ENCODE measurements around the gene HPCAL4. TPM values are rescaled to one million over a fixed set of nuclear protein-coding genes. Genes with fewer than 3 reads are reported as not detected.
A peak's percentile ranks its signal among the peaks of the same experiment; 100 is the strongest.

The HPCAL4 gene
- total RNA-seq, 1 experiment from 2014 or later = 0.50 TPM

DNA sequence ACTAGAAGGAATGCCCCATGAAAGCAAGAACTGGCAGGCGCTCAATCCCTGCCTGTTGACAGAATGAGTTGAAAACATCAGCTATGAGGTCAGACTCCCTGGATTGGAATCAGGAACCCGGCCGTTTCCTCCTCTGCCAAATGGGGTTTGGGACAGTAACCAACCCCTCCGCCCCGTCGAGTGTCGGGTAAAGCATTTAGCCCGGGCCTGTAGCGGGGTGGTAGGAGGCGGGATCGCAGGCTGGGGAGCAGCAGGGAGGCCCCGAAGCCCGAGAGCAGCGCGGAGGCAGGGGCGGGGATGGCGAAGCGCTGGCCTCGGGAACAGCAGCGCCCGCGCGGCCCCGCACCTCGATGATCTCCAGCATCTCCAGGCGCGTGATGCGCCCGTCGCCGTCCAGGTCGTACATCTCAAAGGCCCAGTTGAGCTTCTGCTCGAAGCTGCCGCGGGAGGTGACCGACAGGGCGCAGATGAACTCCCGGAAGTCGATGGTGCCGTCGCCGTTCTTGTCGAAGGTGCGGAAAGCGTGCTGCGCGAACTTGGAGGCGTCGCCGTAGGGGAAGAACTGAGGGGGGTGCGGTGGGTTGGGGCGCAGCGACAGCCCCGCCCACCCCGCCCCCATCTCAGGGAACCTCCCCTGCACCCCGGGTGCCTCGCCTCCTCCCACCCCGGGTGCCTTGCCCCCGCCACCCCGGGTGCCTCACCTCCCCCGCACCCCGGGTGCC is 7.5 kb downstream of the HPCAL4 start:
- no peaks in the 10 kb centered on the region; the same call in 1 of the 2 replicates for H3K36me3 Mint-ChIP-seq
- no peaks in the 10 kb centered on the region for H3K9me3 Mint-ChIP-seq
- H3K4me3 Mint-ChIP-seq = peak overlapping the region; percentile 29; the same call in 1 of the 2 replicates
- ATAC-seq = peak; percentile 81
- no peak overlapping the region for H3K27ac Mint-ChIP-seq
- DNase-seq (ENCODE audit: low spot score) = peak; percentile 50
- ChIA-PET POLR2A (interaction anchor here (1.0 kb wide), 1 partner anchor 18 kb away, joined by 3 read pairs; no protein-coding TSS in a partner anchor), CTCF (interaction anchor here (0.7 to 1.8 kb wide), 7 partner anchors 10 to 115 kb away, joined by 3 to 10 read pairs (median 4); no protein-coding TSS in a partner anchor)
- peaks cover 100% of the 10 kb centered on the region for H3K27me3 Mint-ChIP-seq (ENCODE audit: low read depth)
- no peaks in the 10 kb centered on the region; the same call in 1 of the 2 replicates for H3K4me1 Mint-ChIP-seq
- TF ChIP-seq, protein P1, sequence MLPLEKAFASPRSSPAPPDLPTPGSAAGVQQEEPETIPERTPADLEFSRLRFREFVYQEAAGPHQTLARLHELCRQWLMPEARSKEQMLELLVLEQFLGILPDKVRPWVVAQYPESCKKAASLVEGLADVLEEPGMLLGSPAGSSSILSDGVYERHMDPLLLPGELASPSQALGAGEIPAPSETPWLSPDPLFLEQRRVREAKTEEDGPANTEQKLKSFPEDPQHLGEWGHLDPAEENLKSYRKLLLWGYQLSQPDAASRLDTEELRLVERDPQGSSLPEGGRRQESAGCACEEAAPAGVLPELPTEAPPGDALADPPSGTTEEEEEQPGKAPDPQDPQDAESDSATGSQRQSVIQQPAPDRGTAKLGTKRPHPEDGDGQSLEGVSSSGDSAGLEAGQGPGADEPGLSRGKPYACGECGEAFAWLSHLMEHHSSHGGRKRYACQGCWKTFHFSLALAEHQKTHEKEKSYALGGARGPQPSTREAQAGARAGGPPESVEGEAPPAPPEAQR (CRISPR knock-in tag; IDR thresholded peaks at IDR 0.05) = no peak
- TF ChIP-seq ZNF232 (CRISPR knock-in tag; IDR thresholded peaks at IDR 0.05) (0 out of 2 replicates have a peak, but pooled peaks have one; percentile 38), FOXK1 (CRISPR knock-in tag; IDR thresholded peaks at IDR 0.05) (peak; percentile 49; the same call in 1 of the 2 replicates), RELA (CRISPR knock-in tag; IDR thresholded peaks at IDR 0.05; ENCODE audit: borderline replicate concordance) (no peak), HMGA2 (CRISPR knock-in tag; IDR thresholded peaks at IDR 0.05) (no peak), NR3C1 (CRISPR knock-in tag; conservative IDR thresholded peaks at IDR 0.05; ENCODE audit: low read depth) (no peak), CREM (CRISPR knock-in tag; IDR thresholded peaks at IDR 0.05) (no peak), TEAD1 (CRISPR knock-in tag; IDR thresholded peaks at IDR 0.05) (no peak), NR1H2 (CRISPR knock-in tag; IDR thresholded peaks at IDR 0.05) (no peak), ZNF396 (CRISPR knock-in tag; IDR thresholded peaks at IDR 0.05; ENCODE audit: borderline replicate concordance) (no peak), NFATC4 (CRISPR knock-in tag; IDR thresholded peaks at IDR 0.05) (no peak), NR2C2 (CRISPR knock-in tag; IDR thresholded peaks at IDR 0.05) (peak; percentile 21; the same call in 1 of the 2 replicates), JUN (CRISPR knock-in tag; IDR thresholded peaks at IDR 0.05) (no peak), FOXP1 (CRISPR knock-in tag; IDR thresholded peaks at IDR 0.05; ENCODE audit: borderline replicate concordance) (0 out of 2 replicates have a peak, but pooled peaks have one; percentile 45), ZBTB21 (CRISPR knock-in tag; IDR thresholded peaks at IDR 0.05; ENCODE audit: borderline replicate concordance) (no peak), NFYB (CRISPR knock-in tag; conservative IDR thresholded peaks at IDR 0.05; ENCODE audit: low read depth) (no peak), OVOL2 (CRISPR knock-in tag; IDR thresholded peaks at IDR 0.05; ENCODE audit: borderline replicate concordance) (no peak), ZNF263 (CRISPR knock-in tag; IDR thresholded peaks at IDR 0.05; ENCODE audit: low read depth) (no peak), ZNF219 (CRISPR knock-in tag; IDR thresholded peaks at IDR 0.05; ENCODE audit: borderline replicate concordance) (no peak), TCF7 (CRISPR knock-in tag; IDR thresholded peaks at IDR 0.05; ENCODE audit: low read depth) (no peak), ETV6 (CRISPR knock-in tag; IDR thresholded peaks at IDR 0.05) (no peak), MYBL2 (CRISPR knock-in tag; IDR thresholded peaks at IDR 0.05) (no peak)
- TF ChIP-seq, protein P2, sequence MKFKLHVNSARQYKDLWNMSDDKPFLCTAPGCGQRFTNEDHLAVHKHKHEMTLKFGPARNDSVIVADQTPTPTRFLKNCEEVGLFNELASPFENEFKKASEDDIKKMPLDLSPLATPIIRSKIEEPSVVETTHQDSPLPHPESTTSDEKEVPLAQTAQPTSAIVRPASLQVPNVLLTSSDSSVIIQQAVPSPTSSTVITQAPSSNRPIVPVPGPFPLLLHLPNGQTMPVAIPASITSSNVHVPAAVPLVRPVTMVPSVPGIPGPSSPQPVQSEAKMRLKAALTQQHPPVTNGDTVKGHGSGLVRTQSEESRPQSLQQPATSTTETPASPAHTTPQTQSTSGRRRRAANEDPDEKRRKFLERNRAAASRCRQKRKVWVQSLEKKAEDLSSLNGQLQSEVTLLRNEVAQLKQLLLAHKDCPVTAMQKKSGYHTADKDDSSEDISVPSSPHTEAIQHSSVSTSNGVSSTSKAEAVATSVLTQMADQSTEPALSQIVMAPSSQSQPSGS (CRISPR knock-in tag; IDR thresholded peaks at IDR 0.05; ENCODE audit: borderline replicate concordance, low read depth) = no peak
- TF ChIP-seq, protein P3, sequence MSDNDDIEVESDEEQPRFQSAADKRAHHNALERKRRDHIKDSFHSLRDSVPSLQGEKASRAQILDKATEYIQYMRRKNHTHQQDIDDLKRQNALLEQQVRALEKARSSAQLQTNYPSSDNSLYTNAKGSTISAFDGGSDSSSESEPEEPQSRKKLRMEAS (CRISPR knock-in tag; IDR thresholded peaks at IDR 0.05) = peak; percentile 57; the same call in 1 of the 2 replicates
- TF ChIP-seq, protein P4, sequence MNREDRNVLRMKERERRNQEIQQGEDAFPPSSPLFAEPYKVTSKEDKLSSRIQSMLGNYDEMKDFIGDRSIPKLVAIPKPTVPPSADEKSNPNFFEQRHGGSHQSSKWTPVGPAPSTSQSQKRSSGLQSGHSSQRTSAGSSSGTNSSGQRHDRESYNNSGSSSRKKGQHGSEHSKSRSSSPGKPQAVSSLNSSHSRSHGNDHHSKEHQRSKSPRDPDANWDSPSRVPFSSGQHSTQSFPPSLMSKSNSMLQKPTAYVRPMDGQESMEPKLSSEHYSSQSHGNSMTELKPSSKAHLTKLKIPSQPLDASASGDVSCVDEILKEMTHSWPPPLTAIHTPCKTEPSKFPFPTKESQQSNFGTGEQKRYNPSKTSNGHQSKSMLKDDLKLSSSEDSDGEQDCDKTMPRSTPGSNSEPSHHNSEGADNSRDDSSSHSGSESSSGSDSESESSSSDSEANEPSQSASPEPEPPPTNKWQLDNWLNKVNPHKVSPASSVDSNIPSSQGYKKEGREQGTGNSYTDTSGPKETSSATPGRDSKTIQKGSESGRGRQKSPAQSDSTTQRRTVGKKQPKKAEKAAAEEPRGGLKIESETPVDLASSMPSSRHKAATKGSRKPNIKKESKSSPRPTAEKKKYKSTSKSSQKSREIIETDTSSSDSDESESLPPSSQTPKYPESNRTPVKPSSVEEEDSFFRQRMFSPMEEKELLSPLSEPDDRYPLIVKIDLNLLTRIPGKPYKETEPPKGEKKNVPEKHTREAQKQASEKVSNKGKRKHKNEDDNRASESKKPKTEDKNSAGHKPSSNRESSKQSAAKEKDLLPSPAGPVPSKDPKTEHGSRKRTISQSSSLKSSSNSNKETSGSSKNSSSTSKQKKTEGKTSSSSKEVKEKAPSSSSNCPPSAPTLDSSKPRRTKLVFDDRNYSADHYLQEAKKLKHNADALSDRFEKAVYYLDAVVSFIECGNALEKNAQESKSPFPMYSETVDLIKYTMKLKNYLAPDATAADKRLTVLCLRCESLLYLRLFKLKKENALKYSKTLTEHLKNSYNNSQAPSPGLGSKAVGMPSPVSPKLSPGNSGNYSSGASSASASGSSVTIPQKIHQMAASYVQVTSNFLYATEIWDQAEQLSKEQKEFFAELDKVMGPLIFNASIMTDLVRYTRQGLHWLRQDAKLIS (CRISPR knock-in tag; IDR thresholded peaks at IDR 0.05; ENCODE audit: borderline replicate concordance) = no peak
- TF ChIP-seq, protein P5, sequence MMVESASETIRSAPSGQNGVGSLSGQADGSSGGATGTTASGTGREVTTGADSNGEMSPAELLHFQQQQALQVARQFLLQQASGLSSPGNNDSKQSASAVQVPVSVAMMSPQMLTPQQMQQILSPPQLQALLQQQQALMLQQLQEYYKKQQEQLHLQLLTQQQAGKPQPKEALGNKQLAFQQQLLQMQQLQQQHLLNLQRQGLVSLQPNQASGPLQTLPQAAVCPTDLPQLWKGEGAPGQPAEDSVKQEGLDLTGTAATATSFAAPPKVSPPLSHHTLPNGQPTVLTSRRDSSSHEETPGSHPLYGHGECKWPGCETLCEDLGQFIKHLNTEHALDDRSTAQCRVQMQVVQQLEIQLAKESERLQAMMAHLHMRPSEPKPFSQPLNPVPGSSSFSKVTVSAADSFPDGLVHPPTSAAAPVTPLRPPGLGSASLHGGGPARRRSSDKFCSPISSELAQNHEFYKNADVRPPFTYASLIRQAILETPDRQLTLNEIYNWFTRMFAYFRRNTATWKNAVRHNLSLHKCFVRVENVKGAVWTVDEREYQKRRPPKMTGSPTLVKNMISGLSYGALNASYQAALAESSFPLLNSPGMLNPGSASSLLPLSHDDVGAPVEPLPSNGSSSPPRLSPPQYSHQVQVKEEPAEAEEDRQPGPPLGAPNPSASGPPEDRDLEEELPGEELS (CRISPR knock-in tag; IDR thresholded peaks at IDR 0.05) = peak; percentile 31; the same call in 1 of the 2 replicates
- TF ChIP-seq, protein P6, sequence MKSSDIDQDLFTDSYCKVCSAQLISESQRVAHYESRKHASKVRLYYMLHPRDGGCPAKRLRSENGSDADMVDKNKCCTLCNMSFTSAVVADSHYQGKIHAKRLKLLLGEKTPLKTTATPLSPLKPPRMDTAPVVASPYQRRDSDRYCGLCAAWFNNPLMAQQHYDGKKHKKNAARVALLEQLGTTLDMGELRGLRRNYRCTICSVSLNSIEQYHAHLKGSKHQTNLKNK (CRISPR knock-in tag; IDR thresholded peaks at IDR 0.05) = no peak
- TF ChIP-seq, protein P7, sequence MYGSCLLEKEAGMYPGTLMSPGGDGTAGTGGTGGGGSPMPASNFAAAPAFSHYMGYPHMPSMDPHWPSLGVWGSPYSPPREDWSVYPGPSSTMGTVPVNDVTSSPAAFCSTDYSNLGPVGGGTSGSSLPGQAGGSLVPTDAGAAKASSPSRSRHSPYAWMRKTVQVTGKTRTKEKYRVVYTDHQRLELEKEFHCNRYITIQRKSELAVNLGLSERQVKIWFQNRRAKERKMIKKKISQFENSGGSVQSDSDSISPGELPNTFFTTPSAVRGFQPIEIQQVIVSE (CRISPR knock-in tag; IDR thresholded peaks at IDR 0.05; ENCODE audit: borderline replicate concordance) = no peak
